GM12873 (cell line): ENCODE measurements around the gene ADO.

Source experiments
- TF ChIP-seq, protein P1 (sequence below): IDR thresholded peaks from 2 replicates; pipeline ENCODE4 v1.5.1; 2012; ENCODE audit warnings: low read depth, mild to moderate bottlenecking, moderate library complexity, low read length, control low read depth; ENCODE audit not compliant: insufficient read depth; ENCODE audit errors: missing control alignments

ADO gene

GRCh38 chr10:62811159-62811875 lies 6.8 kb downstream of the ADO start:
- TF ChIP-seq, protein P1, sequence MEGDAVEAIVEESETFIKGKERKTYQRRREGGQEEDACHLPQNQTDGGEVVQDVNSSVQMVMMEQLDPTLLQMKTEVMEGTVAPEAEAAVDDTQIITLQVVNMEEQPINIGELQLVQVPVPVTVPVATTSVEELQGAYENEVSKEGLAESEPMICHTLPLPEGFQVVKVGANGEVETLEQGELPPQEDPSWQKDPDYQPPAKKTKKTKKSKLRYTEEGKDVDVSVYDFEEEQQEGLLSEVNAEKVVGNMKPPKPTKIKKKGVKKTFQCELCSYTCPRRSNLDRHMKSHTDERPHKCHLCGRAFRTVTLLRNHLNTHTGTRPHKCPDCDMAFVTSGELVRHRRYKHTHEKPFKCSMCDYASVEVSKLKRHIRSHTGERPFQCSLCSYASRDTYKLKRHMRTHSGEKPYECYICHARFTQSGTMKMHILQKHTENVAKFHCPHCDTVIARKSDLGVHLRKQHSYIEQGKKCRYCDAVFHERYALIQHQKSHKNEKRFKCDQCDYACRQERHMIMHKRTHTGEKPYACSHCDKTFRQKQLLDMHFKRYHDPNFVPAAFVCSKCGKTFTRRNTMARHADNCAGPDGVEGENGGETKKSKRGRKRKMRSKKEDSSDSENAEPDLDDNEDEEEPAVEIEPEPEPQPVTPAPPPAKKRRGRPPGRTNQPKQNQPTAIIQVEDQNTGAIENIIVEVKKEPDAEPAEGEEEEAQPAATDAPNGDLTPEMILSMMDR = no peak

DNA sequence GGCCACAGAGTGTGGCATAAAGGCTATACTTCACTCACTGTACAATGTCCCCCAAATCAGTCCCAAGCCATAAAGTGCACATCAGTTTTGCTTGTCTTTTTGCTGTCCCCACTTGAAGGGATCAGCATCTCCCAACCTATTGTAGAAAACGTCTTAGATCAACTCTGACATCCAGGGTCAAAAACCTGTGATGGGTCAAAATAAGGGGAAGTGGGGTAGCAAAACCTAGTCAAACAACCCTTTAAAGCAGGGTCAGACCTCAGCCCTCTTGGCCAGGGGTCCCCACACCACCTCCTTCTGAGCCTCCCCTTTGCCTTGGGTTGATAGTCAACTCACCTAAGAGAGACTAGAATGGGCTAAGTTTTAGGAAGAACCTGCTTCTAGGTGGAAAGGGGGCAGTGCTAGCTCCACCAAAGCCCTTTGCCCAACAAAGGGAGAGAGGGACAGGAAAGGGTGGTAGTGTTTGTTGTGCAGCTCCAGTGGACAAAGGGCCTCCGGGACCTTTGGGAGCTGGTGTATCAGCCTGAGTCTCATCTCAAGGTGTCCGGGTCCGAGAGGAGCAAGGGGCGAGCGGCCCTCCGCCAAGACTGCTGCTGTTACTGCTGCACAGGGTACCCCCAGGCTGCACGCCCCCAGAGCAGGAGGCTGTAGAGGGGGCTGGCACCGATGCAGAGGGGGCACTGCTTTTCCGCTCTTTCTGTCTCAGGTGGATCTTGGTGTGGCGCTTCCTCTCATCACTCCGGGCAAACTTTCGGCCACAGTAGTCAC lies 8.3 kb downstream of the ADO start:
- TF ChIP-seq, protein P1 = no peak

- TF ChIP-seq, protein P1 = no peak
Measured at GRCh38 chr10:62813453-62813852, 8.9 kb downstream of the ADO start.

DNA sequence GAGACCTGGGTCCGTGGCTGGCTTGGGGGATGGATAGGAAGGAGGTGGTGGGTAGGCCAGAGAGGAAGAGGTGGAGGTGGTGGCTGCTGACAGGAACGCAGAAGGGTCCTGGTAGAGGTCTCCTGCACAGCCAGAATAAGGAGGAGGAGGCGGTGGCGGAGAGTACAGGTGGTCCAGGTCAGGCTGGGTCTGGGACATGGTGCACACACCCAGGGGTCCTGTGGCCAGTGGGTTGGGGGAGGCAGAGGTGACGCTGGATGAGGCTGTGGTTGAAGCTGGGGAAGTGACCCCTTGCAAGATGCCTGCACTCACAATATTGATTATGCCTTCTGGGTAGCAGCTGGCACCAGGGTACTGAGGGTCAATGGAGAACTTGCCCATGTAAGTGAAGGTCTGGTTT lies 9.5 kb downstream of the ADO start:
- TF ChIP-seq, protein P1 = no peak

DNA sequence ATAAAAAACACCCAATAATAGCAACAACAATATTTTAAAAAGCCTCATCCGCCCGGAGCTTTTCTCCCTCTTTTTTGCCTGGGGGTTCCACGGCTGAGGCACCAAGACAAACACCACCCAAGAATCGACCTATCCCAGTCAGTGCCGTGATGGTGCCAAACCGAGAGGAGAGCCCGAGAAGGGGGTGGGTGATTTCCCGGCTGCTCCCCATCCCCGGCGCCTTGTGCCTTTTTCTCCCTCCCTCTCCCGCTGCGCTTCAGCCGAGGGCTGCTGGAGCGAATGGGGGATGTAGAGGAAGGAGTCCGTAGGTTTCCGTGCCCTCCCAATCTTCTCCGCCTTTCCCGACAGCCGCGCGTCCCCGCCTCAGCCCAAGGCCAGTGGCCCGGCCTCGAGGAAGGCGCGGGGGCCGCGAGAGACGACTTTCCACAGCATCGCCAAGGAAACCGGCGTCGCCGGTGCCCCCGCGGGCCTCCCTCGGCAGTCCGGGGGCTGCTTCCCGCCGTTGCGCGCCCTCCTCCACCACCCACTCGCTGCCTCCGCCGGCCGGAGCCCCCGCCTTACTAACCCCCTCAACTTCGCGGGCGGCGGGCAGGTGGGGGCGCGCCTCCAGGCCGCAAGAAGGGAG lies 10.3 kb downstream of the ADO start:
- TF ChIP-seq, protein P1 = no peak

DNA sequence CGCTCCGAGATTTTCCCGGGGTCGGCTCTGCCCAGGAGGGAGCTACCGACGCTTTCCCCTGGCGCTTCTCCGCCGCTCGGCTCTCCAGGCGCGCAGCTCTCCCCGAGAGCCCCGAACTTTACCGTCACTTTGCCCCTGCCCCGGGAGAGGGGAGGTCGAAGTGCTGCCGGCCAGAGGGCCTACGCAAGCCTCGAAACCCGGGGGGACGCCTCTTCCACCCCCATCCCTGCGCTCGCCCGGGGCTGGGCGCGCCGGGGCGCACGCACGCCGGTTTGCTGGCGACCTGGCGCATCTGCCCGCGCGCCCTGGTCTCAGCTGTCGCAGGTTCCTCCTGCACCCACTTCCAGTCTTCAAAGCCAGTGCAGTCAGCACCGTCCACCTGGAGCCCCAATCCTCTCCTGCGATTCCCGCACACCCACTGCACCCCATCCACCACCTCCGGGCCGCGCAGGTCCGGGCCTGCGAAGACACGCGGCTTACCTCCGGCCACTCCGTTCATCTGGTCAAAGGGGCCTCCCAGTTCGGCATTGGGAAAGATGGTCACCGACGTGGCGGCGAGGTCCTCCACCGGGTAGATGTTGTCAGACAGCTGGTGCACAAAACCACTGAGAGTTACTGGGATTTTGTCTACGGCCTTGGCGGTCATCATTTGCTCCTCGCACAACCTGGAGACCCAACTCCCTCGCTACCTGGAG lies 11.0 kb downstream of the ADO start:
- TF ChIP-seq, protein P1 = no peak

DNA sequence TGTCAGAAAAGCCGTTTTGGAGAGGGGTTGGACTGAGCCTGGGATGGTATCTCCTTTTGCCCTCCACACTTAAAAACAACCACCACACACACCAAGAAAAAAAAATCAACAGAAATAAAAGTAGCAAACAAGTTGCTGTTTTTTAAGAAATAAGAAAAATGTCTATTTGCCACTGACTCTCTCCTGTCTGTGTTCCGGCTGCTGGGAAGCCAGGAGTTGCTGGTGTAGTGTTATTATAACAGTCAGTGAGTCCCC lies 11.5 kb downstream of the ADO start:
- TF ChIP-seq, protein P1 = no peak
